ENCODE results near the gene MZT2A.
"Not testable (repeated sequence)": the region's sequence is repeated elsewhere in the genome, so short reads cannot be mapped to it uniquely, and the experiment has no call there.

- not testable (repeated sequence) for TF ChIP-seq CTCF (IDR thresholded peaks at IDR 0.05); POLR2AphosphoS5 (IDR thresholded peaks at IDR 0.05; ENCODE audit: low read depth, low read length); SIN3A (IDR thresholded peaks at IDR 0.05; ENCODE audit: borderline replicate concordance, insufficient read depth, low read depth, low read length)
Observed at GRCh38 chr2:131527131-131528001, 35.2 kb upstream of the MZT2A start, which contains the start of gene CCDC74A.

Measured in Panc1 (cell line).